ENCODE results near the gene ASIC4. TPM values are rescaled to one million over a fixed set of nuclear protein-coding genes. Genes with fewer than 3 reads are reported as not detected.

Gene ASIC4
- total and polyA plus RNA-seq, 2 of the 13 experiments (the other 11 are each of a cell fraction or from before 2014, with no cell fraction given), result 0.03 TPM; not detected in 1

GRCh38 chr2:219543596-219544358 is 29.5 kb downstream of the ASIC4 start, which contains the start of the genes CHPF and TMEM198 (continued):
- TF ChIP-seq ZNF275 (CRISPR knock-in tag; IDR thresholded peaks at IDR 0.05; ENCODE audit: borderline replicate concordance) (0 out of 2 replicates have a peak, but pooled peaks have one; percentile 38), MED8 (CRISPR knock-in tag; IDR thresholded peaks at IDR 0.05; ENCODE audit: insufficient replicate concordance) (no peak), HHEX (CRISPR knock-in tag; IDR thresholded peaks at IDR 0.05) (no peak), PHF20 (CRISPR knock-in tag; IDR thresholded peaks at IDR 0.05) (peak; percentile 77), SNRNP70 (IDR thresholded peaks at IDR 0.05; ENCODE audit: low read depth, low read length) (no peak), FOXK2 (IDR thresholded peaks at IDR 0.05) (peak; percentile 49; the same call in 1 of the 2 replicates), ZEB1 (IDR thresholded peaks at IDR 0.05; ENCODE audit: insufficient replicate concordance, low read depth) (peak; percentile 25), ZNF562 (CRISPR knock-in tag; IDR thresholded peaks at IDR 0.05; ENCODE audit: borderline replicate concordance) (no peak), ZBTB33 (CRISPR knock-in tag; IDR thresholded peaks at IDR 0.05) (no peak), ZFX (CRISPR knock-in tag; IDR thresholded peaks at IDR 0.05; ENCODE audit: low read depth) (peak; percentile 78), ARID4A (CRISPR knock-in tag; IDR thresholded peaks at IDR 0.05; ENCODE audit: borderline replicate concordance) (peak; percentile 95), MAZ (IDR thresholded peaks at IDR 0.05; ENCODE audit: borderline replicate concordance, low read depth, low read length) (peak; percentile 99), MAZ (CRISPR knock-in tag; IDR thresholded peaks at IDR 0.05; ENCODE audit: low read depth) (peak; percentile 93), RBM22 (optimal IDR thresholded peaks at IDR 0.05; ENCODE audit: low read length) (peak; percentile 50), FOXM1 (CRISPR knock-in tag; IDR thresholded peaks at IDR 0.05) (0 out of 2 replicates have a peak, but pooled peaks have one; percentile 70), TARDBP (CRISPR knock-in tag; IDR thresholded peaks at IDR 0.05) (peak; percentile 94)
- TF ChIP-seq, protein P1, sequence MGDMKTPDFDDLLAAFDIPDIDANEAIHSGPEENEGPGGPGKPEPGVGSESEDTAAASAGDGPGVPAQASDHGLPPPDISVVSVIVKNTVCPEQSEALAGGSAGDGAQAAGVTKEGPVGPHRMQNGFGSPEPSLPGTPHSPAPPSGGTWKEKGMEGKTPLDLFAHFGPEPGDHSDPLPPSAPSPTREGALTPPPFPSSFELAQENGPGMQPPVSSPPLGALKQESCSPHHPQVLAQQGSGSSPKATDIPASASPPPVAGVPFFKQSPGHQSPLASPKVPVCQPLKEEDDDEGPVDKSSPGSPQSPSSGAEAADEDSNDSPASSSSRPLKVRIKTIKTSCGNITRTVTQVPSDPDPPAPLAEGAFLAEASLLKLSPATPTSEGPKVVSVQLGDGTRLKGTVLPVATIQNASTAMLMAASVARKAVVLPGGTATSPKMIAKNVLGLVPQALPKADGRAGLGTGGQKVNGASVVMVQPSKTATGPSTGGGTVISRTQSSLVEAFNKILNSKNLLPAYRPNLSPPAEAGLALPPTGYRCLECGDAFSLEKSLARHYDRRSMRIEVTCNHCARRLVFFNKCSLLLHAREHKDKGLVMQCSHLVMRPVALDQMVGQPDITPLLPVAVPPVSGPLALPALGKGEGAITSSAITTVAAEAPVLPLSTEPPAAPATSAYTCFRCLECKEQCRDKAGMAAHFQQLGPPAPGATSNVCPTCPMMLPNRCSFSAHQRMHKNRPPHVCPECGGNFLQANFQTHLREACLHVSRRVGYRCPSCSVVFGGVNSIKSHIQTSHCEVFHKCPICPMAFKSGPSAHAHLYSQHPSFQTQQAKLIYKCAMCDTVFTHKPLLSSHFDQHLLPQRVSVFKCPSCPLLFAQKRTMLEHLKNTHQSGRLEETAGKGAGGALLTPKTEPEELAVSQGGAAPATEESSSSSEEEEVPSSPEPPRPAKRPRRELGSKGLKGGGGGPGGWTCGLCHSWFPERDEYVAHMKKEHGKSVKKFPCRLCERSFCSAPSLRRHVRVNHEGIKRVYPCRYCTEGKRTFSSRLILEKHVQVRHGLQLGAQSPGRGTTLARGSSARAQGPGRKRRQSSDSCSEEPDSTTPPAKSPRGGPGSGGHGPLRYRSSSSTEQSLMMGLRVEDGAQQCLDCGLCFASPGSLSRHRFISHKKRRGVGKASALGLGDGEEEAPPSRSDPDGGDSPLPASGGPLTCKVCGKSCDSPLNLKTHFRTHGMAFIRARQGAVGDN (CRISPR knock-in tag; IDR thresholded peaks at IDR 0.05), result peak; percentile 78

Measured in HepG2 (cell line).